ENCODE measurements around the gene TGFB1I1.

DNA sequence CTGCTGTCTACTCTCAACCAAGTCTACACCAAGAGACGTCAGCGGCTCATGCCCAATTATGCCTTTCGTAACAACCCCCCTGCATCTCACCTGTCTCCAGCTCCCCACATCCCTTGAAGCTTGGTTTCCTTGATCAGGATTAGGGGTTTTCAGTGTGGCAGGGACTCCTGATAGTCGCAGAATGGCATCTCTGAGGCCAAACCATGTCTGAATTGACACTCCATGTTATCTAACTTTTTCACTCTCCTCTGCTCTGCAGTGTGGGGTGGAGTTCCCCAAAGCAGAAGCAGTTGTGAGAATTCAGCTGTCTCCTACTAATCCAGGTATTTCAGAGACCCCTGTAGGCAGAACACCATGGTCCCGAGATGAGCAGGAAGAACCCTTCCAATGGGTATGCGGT, 50.1 kb downstream of the TGFB1I1 start:
- TF ChIP-seq, protein P1, sequence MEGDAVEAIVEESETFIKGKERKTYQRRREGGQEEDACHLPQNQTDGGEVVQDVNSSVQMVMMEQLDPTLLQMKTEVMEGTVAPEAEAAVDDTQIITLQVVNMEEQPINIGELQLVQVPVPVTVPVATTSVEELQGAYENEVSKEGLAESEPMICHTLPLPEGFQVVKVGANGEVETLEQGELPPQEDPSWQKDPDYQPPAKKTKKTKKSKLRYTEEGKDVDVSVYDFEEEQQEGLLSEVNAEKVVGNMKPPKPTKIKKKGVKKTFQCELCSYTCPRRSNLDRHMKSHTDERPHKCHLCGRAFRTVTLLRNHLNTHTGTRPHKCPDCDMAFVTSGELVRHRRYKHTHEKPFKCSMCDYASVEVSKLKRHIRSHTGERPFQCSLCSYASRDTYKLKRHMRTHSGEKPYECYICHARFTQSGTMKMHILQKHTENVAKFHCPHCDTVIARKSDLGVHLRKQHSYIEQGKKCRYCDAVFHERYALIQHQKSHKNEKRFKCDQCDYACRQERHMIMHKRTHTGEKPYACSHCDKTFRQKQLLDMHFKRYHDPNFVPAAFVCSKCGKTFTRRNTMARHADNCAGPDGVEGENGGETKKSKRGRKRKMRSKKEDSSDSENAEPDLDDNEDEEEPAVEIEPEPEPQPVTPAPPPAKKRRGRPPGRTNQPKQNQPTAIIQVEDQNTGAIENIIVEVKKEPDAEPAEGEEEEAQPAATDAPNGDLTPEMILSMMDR (IDR thresholded peaks at IDR 0.05), result no peak
- no peak for TF ChIP-seq POLR2A (IDR thresholded peaks at IDR 0.05)

Data from breast epithelium (tissue), 3 donors.